SK-N-SH (cell line): Measurements from ENCODE around the gene VEGFA. TPM values are rescaled to one million over a fixed set of nuclear protein-coding genes. Genes with fewer than 3 reads are reported as not detected.
A peak's percentile ranks its signal among the peaks of the same experiment; 100 is the strongest.

Experiments
- CTCF ChIA-PET: fragments of 300-600, 350-600 bp; formaldehyde crosslinking; extraction: SDS; loops from one replicate; lab custom pipeline; 2021; lab: Yijun Ruan, JAX
- POLR2A ChIA-PET: fragments of 350-600 bp; sonication (Branson Sonifier 250); formaldehyde crosslinking; extraction: SDS; loops from one replicate; lab custom pipeline; 2020; ENCODE audit warnings: antibody characterized with exemption, inconsistent platforms; lab: Yijun Ruan, JAX
- DNase-seq: peaks from one replicate; pipeline ENCODE4 v3.0.0; 2012
- H2AFZ ChIP-seq: fragments of 200-600 bp; sonication (generic); 2 replicates; pipeline ENCODE4 v1.8.1; 2016; ENCODE audit warnings: antibody characterized with exemption, mild to moderate bottlenecking, low read depth
- H3F3A ChIP-seq: fragments of 200-600 bp; sonication (generic); replicated peaks from 2 replicates; pipeline ENCODE3; 2016; ENCODE audit warnings: antibody characterized with exemption, mild to moderate bottlenecking; ENCODE audit not compliant: insufficient read depth
- H3K27ac ChIP-seq, 2 experiments: fragments of 200-500 bp in 1 of 2; fragments of 200-600 bp in 1 of 2; sonication (Bioruptor generic) in 1 of 2; sonication (generic), shearing (Covaris generic) in 1 of 2; 2 replicates each; pipeline versions ENCODE4 v1.5.1 to v1.6.1; 2014 to 2016; ENCODE audit warnings: low read depth in 2 of 2, inconsistent platforms in 1 of 2, low read length in 1 of 2, mild to moderate bottlenecking in 1 of 2, mixed read lengths in 1 of 2
- H3K27me3 ChIP-seq: fragments of 200-600 bp; sonication (generic), shearing (Covaris generic); 2 replicates; pipeline ENCODE4 v1.6.1; 2016; ENCODE audit warnings: mixed run types; ENCODE audit not compliant: insufficient read depth
- H3K36me3 ChIP-seq, 2 experiments: fragments of 200-500 bp in 1 of 2; fragments of 200-600 bp in 1 of 2; sonication (Bioruptor generic) in 1 of 2; sonication (generic) in 1 of 2; replicated peaks in 1 of 2; 2 replicates each; pipeline versions ENCODE3 to v1.5.1; 2014 to 2016; ENCODE audit warnings: low read length in 1 of 2, mild to moderate bottlenecking in 1 of 2; ENCODE audit not compliant: insufficient read depth in 2 of 2, control insufficient read depth in 1 of 2
- H3K4me1 ChIP-seq, 2 experiments: fragments of 200-500 bp in 1 of 2; fragments of 200-600 bp in 1 of 2; sonication (Bioruptor generic) in 1 of 2; sonication (generic), shearing (Covaris generic) in 1 of 2; 2 replicates each; pipeline versions ENCODE4 v1.5.1 to v1.6.1; 2014 to 2016; ENCODE audit warnings: low read depth in 1 of 2, low read length in 1 of 2, mixed run types in 1 of 2; ENCODE audit not compliant: insufficient read depth in 2 of 2, control insufficient read depth in 1 of 2
- H3K4me2 ChIP-seq: fragments of 200-600 bp; sonication (generic), shearing (Covaris generic); 2 replicates; pipeline ENCODE4 v1.6.1; 2017; ENCODE audit warnings: mixed run types
- H3K4me3 ChIP-seq, 2 experiments: fragments of 200-500 bp in 1 of 2; fragments of 200-600 bp in 1 of 2; sonication (Bioruptor generic) in 1 of 2; sonication (generic), shearing (Covaris generic) in 1 of 2; 2 replicates each; pipeline versions ENCODE4 v1.5.1 to v1.8.1; 2014 to 2016; ENCODE audit warnings: low read depth in 2 of 2, inconsistent platforms in 1 of 2, low read length in 1 of 2, mild to moderate bottlenecking in 1 of 2, mixed read lengths in 1 of 2, moderate library complexity in 1 of 2
- H3K79me2 ChIP-seq: fragments of 200-600 bp; sonication (generic); 2 replicates; pipeline ENCODE4 v1.8.1; 2017; ENCODE audit warnings: mild to moderate bottlenecking; ENCODE audit not compliant: insufficient read depth
- H3K9ac ChIP-seq: fragments of 200-600 bp; sonication (generic); 2 replicates; pipeline ENCODE4 v1.6.1; 2017; ENCODE audit warnings: mixed run types
- H3K9me2 ChIP-seq: fragments of 200-600 bp; sonication (generic); 2 replicates; pipeline ENCODE4 v1.6.1; 2017; ENCODE audit warnings: mixed run types
- H3K9me3 ChIP-seq: fragments of 200-600 bp; sonication (generic); 2 replicates; pipeline ENCODE4 v1.6.1; 2017; ENCODE audit warnings: mixed run types, mild to moderate bottlenecking, moderate library complexity
- H4K20me1 ChIP-seq: fragments of 200-600 bp; sonication (generic); 2 replicates; pipeline ENCODE4 v1.6.1; 2017; ENCODE audit warnings: mild to moderate bottlenecking, mixed run types; ENCODE audit not compliant: insufficient read depth
- CHD2 ChIP-seq: fragments of 150-350 bp; IDR thresholded peaks from 2 replicates; pipeline ENCODE4 v1.6.1; 2018; ENCODE audit warnings: low read length; ENCODE audit not compliant: partially characterized antibody
- CTCF ChIP-seq: fragments of 200-600 bp; sonication (generic); IDR thresholded peaks from 2 replicates; pipeline ENCODE4 v1.6.1; 2017; ENCODE audit warnings: antibody characterized with exemption, mild to moderate bottlenecking, moderate library complexity
- ELF1 ChIP-seq: IDR thresholded peaks from 2 replicates; pipeline ENCODE4 v1.4.0; 2012
- EZH2phosphoT487 ChIP-seq: fragments of 200-600 bp; sonication (generic); IDR thresholded peaks from 2 replicates; pipeline ENCODE4 v1.6.1; 2017; ENCODE audit warnings: low read depth, mixed run types, mild to moderate bottlenecking, antibody characterized with exemption, moderate library complexity, borderline replicate concordance
- FOSL2 ChIP-seq: IDR thresholded peaks from 2 replicates; pipeline ENCODE4 v1.4.0; 2012; ENCODE audit warnings: low read depth, mild to moderate bottlenecking, moderate library complexity, borderline replicate concordance
- FOXJ3 ChIP-seq: sonication (generic); formaldehyde crosslinking; IDR thresholded peaks from 2 replicates; pipeline ENCODE4 v1.5.1; 2020; ENCODE audit warnings: mild to moderate bottlenecking, missing genetic modification reagents
- FOXM1 ChIP-seq: IDR thresholded peaks from 2 replicates; pipeline ENCODE4 v1.4.0; 2012; ENCODE audit warnings: low read depth, mild to moderate bottlenecking
- JUND ChIP-seq: IDR thresholded peaks from 2 replicates; pipeline ENCODE4 v1.4.0; 2012
- MAX ChIP-seq: IDR thresholded peaks from 2 replicates; pipeline ENCODE4 v1.4.0; 2012; ENCODE audit warnings: low read depth
- NRF1 ChIP-seq: IDR thresholded peaks from 2 replicates; pipeline ENCODE4 v1.6.1; 2012; ENCODE audit warnings: low read depth, mild to moderate bottlenecking, low read length
- PBX3 ChIP-seq: IDR thresholded peaks from 2 replicates; pipeline ENCODE4; 2012
- POLR2AphosphoS5 ChIP-seq: IDR thresholded peaks from 2 replicates; pipeline ENCODE4 v1.6.1; 2012; ENCODE audit warnings: low read depth, low read length
- RAD21 ChIP-seq: IDR thresholded peaks from 2 replicates; pipeline ENCODE4 v1.6.1; 2012; ENCODE audit warnings: mild to moderate bottlenecking, low read length
- SIN3A ChIP-seq: IDR thresholded peaks from 2 replicates; pipeline ENCODE4 v1.6.1; 2012; ENCODE audit warnings: low read depth, mild to moderate bottlenecking, low read length, moderate library complexity, borderline replicate concordance
- TAF1 ChIP-seq: IDR thresholded peaks from 2 replicates; pipeline ENCODE4 v1.6.1; 2012; ENCODE audit warnings: low read depth, mild to moderate bottlenecking, low read length, moderate library complexity, borderline replicate concordance
- TCF12 ChIP-seq: IDR thresholded peaks from 2 replicates; pipeline ENCODE4 v1.4.0; 2012
- USF2 ChIP-seq: fragments of 150-350 bp; IDR thresholded peaks from 2 replicates; pipeline ENCODE4 v1.6.1; 2017; ENCODE audit warnings: antibody characterized with exemption, low read length, low read depth, borderline replicate concordance
- YY1 ChIP-seq: IDR thresholded peaks from 2 replicates; pipeline ENCODE4 v1.4.0; 2012; ENCODE audit warnings: low read depth, mild to moderate bottlenecking
- WGBS: methylation state at CpG from one replicate; pipeline ENCODE4 v1.1.6; 2017; ENCODE audit warnings: low lambda C conversion rate; 5-methylcytosine and 5-hydroxymethylcytosine counted together
- polyA plus RNA-seq, 3 experiments: library from polyadenylated mRNA; depleted of rRNA; stranded (reverse); fragments of >200 nt; gene quantifications; 2 replicates each; pipeline ENCODE4 v1.2.3, GENCODE V29; 2012

The VEGFA gene
- polyA plus RNA-seq, 1 of the 3 experiments (the other 2 are of a cell fraction), result 81.0 TPM

- Histone ChIP-seq H3K9ac (no peak overlapping the region), H3K27ac (peak overlapping the region in 1 of 2 experiments; percentile 94; a peak in 2 of 4 replicates), H3K79me2 (peaks cover 26% of the 10 kb centered on the region), H3K27me3 (no peaks in the 10 kb centered on the region), H3F3A (no peaks in the 10 kb centered on the region), H3K9me2 (no peaks in the 10 kb centered on the region), H3K36me3 (no peaks in the 10 kb centered on the region), H3K4me1 (peaks cover 8 to 34% of the 10 kb centered on the region in 2 experiments; a peak in 2 of 4 replicates), H3K4me3 (no peak overlapping the region), H2AFZ (no peak overlapping the region), H4K20me1 (peaks cover 10% of the 10 kb centered on the region), H3K9me3 (no peaks in the 10 kb centered on the region; the same call in 1 of the 2 replicates), H3K4me2 (no peak overlapping the region)
- no peak for TF ChIP-seq JUND
- TF ChIP-seq POLR2AphosphoS5, result no peak
- TF ChIP-seq FOSL2, result no peak
- no peak for TF ChIP-seq NRF1
- no peak for TF ChIP-seq MAX
- no peak for TF ChIP-seq USF2
- no peak for TF ChIP-seq EZH2phosphoT487
- no peak for TF ChIP-seq CHD2
- no peak for TF ChIP-seq FOXJ3
- no peak for TF ChIP-seq FOXM1
- TF ChIP-seq ELF1, result no peak
- no peak for TF ChIP-seq SIN3A
- no peak for TF ChIP-seq PBX3
- no peak for DNase-seq
- 77% methylated on average over 8 of the region's 8 CpGs for WGBS
- ChIA-PET POLR2A (interaction anchor here (1.0 to 4.1 kb wide), 8 partner anchors 10 to 478 kb away, joined by 3 to 53 read pairs (median 20); no protein-coding TSS in a partner anchor), CTCF (interaction anchor here (0.6 to 9.3 kb wide), 27 partner anchors 8 to 318 kb away, joined by 3 to 212 read pairs (median 18); no protein-coding TSS in a partner anchor)
These were observed 2.2 kb upstream of the VEGFA start for GRCh38 chr6:43767553-43768505.

GRCh38 chr6:43768506-43768860 lies 1.5 kb upstream of the VEGFA start:
- H3K4me1 ChIP-seq, result peaks cover 8 to 37% of the 10 kb centered on the region in 2 experiments; a peak in 2 of 4 replicates
- H3K79me2 ChIP-seq, result peaks cover 32% of the 10 kb centered on the region
- H3K4me2 ChIP-seq, result no peak overlapping the region
- H3K36me3 ChIP-seq, result no peaks in the 10 kb centered on the region
- H3F3A ChIP-seq, result no peaks in the 10 kb centered on the region
- DNase-seq, result no peak
- no CpG with 5 or more reads among the region's 1 CpG for WGBS
- no peaks in the 10 kb centered on the region for H3K27me3 ChIP-seq
- ChIA-PET POLR2A (interaction anchor here (0.6 to 4.1 kb wide), 19 partner anchors 8 to 488 kb away, joined by 3 to 53 read pairs (median 5); partner anchors contain the start of gene GTPBP2), CTCF (interaction anchor here (0.6 to 9.3 kb wide), 69 partner anchors 9 to 365 kb away, joined by 3 to 212 read pairs (median 7); partner anchors contain the start of gene MRPS18A)
- H3K27ac ChIP-seq, result peak overlapping the region in 1 of 2 experiments; percentile 94; a peak in 2 of 4 replicates
- H2AFZ ChIP-seq, result no peak overlapping the region
- H3K9ac ChIP-seq, result no peak overlapping the region
- H3K4me3 ChIP-seq, result no peak overlapping the region
- peaks cover 16% of the 10 kb centered on the region for H4K20me1 ChIP-seq
- H3K9me3 ChIP-seq, result no peaks in the 10 kb centered on the region; the same call in 1 of the 2 replicates
- TF ChIP-seq CTCF (no peak), RAD21 (no peak), EZH2phosphoT487 (no peak), TAF1 (no peak), YY1 (no peak), POLR2AphosphoS5 (no peak), TCF12 (no peak)
- H3K9me2 ChIP-seq, result no peaks in the 10 kb centered on the region
